NCI-H1417 (cell line): Measurements from ENCODE around the gene NFIB.

ENCODE experiments used
- DNase-seq, 3 experiments: peaks; one replicate each; lab custom pipeline; 2025; lab: John Stamatoyannopoulos, UW

Gene NFIB

GRCh38 chr9:14307989-14308852 is 5.7 kb downstream of the NFIB start:
- no peak for DNase-seq

GRCh38 chr9:14306672-14307660 is 7.0 kb downstream of the NFIB start:
- no peak for DNase-seq

- DNase-seq: no peak
Observed at GRCh38 chr9:14306188-14306587, 7.8 kb downstream of the NFIB start.

- no peak for DNase-seq
Observed at GRCh38 chr9:14304259-14304658, 9.7 kb downstream of the NFIB start.

GRCh38 chr9:14303521-14303920 is 10.4 kb downstream of the NFIB start:
- no peak for DNase-seq

- no peak for DNase-seq
Observed at GRCh38 chr9:14303100-14303499, 10.8 kb downstream of the NFIB start.

GRCh38 chr9:14302405-14302804 is 11.5 kb downstream of the NFIB start:
- no peak for DNase-seq

GRCh38 chr9:14301583-14302021 is 12.3 kb downstream of the NFIB start:
- no peak for DNase-seq

GRCh38 chr9:14301006-14301405 is 12.9 kb downstream of the NFIB start:
- no peak for DNase-seq

GRCh38 chr9:14300588-14300987 is 13.4 kb downstream of the NFIB start:
- DNase-seq: no peak

GRCh38 chr9:14300040-14300439 is 13.9 kb downstream of the NFIB start:
- no peak for DNase-seq

GRCh38 chr9:14298601-14299022 is 15.3 kb downstream of the NFIB start:
- peak in 1 of 3 experiments; percentile 39 for DNase-seq

- DNase-seq: no peak
Observed at GRCh38 chr9:14296495-14297113, 17.3 kb downstream of the NFIB start.

- DNase-seq: no peak
Observed at GRCh38 chr9:14294659-14295058, 19.3 kb downstream of the NFIB start.

- no peak for DNase-seq
Observed at GRCh38 chr9:14293801-14294200, 20.1 kb downstream of the NFIB start.

- DNase-seq: no peak
Observed at GRCh38 chr9:14292181-14292739, 21.7 kb downstream of the NFIB start.

GRCh38 chr9:14289916-14290315 is 24.0 kb downstream of the NFIB start:
- no peak for DNase-seq

GRCh38 chr9:14288433-14288832 is 25.5 kb downstream of the NFIB start:
- no peak for DNase-seq

- no peak for DNase-seq
Observed at GRCh38 chr9:14286121-14286520, 27.8 kb downstream of the NFIB start.

- DNase-seq: no peak
Observed at GRCh38 chr9:14283276-14283675, 30.7 kb downstream of the NFIB start.

GRCh38 chr9:14281876-14282275 is 32.1 kb downstream of the NFIB start:
- no peak for DNase-seq
